Stimulated activated CD4-positive, alpha-beta T cell treated with anti-CD3 and anti-CD28 coated beads, Interleukin-15, amount 100 ng/mL, for 24 hours (primary cell): ENCODE data around the gene GALNT16.
A peak's percentile ranks its signal among the peaks of the same experiment; 100 is the strongest.
"Not testable (repeated sequence)": the region's sequence is repeated elsewhere in the genome, so short reads cannot be mapped to it uniquely, and the experiment has no call there.

Experiments
- DNase-seq: peaks from one replicate; pipeline ENCODE4 v3.0.0-alpha.2; 2020

GALNT16 gene

GRCh38 chr14:69287098-69288010, 27.4 kb downstream of the GALNT16 start:
- no peak for DNase-seq

- no peak for DNase-seq
Measured at GRCh38 chr14:69288011-69288771, 28.2 kb downstream of the GALNT16 start.

DNA sequence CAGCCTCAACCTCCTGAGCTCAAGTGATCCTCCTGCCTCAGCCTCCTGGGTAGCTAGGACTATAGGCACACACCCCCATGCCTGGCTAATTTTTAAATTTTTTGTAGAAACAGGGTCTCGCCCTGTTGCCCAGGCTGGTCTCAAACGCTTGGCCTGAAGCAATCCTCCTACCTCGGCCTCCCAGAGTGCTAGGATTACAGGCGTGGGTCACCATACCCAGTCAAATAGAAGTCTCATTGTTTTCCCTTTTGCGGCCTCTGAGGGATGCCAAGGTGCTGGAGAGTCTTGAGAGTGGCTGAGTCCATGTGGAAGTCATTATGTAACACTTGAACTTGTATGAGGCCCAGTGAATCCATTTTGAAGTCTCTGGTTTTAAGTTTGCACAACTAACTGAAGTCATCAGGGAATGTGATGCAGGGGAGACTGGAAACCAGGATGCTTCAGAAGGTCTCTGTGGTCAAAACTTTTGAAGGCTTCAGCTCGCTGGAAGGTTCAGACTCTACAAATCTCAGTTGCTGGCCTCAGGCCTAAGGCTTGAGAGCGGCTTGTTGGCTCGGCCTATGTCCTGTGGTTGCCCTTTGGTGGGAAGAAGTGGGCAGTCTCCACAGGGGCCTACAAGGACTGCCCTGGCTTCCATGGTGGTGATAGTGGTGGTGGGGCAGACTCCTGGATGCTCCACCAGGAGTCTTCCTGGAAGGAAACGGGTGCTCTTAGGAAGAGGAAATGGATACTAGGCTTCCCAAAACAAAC, 29.2 kb downstream of the GALNT16 start:
- DNase-seq, result no peak

GRCh38 chr14:69289811-69290520, 30.0 kb downstream of the GALNT16 start:
- DNase-seq, result no peak

DNA sequence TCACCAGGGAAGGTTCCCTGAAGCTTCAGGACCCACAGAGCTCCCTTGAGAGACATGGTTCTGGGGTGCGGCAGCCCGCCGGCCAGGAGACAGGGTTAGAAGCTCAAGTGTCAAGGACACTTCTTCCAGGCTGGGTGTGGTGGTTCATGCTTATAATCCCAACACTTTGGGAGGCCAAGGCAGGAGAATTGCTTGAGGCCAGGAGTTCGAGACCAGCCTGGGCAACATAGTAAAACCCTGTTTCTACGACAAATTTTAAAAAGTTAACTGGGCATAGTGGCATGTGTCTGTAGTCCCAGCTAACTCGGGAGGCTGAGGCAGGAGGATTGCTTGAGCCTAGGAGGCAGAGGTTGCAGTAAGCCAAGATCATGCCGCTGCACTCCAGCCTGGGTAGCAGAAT, 30.9 kb downstream of the GALNT16 start:
- not testable (repeated sequence) for DNase-seq

DNA sequence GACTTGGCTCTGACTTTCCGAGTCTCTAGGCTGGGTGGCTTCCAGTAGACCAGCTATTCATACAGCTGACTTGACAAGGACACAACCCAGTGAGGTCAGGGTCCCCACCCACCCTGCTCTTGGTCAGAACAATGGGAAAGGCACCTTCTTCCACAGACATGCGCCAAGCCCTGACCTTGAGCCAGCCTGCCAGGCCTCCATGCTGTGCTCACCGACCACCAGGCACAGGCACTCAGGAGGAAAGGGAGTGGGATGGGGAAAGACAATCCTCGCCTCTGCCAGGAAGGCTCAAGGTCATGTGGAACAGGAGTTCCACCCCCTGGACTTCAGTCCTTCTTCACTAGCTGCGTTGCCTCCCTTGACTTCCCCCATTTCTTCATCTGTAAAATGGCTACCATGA, 31.4 kb downstream of the GALNT16 start:
- no peak for DNase-seq

DNA sequence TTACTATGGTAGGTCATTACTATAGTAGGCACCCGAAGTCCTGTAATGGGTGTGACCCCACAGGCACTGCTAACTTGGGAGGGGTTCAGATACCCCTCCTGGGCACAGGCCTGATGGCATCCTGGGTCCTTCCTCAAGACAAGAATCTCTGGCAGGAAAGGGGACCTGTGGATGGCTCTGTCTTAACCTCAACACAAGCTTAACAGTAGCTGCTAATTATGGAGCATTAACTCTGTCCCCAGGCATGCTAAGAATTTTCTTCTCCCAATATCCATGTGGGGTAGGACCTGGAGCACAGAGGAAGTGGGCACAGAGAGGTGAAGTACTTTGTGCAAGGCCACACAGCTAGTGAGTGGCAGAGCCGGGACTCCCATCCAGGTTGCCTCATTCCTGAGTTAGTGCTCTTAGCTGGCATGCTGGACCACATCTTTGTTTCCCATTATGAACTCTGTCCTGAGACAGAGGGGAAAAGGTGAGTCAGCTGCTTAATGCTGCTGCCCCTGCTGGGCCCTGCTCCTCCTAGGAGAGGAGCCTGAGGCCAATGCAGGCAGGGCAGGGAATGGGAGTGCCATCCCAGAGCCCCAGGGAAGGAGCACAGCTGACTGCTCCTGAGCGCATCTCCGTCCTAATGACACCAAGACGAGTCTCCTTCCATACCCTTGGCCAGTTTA, 32.1 kb downstream of the GALNT16 start:
- DNase-seq, result no peak

GRCh38 chr14:69298131-69299071, 38.4 kb downstream of the GALNT16 start:
- no peak for DNase-seq

- peak; percentile 16 for DNase-seq
Measured at GRCh38 chr14:69299286-69300035, 39.5 kb downstream of the GALNT16 start.

- DNase-seq, result no peak
Measured at GRCh38 chr14:69300601-69301221, 40.8 kb downstream of the GALNT16 start.

- DNase-seq, result no peak
Measured at GRCh38 chr14:69303086-69303485, 43.1 kb downstream of the GALNT16 start.

GRCh38 chr14:69312608-69313007, 52.6 kb downstream of the GALNT16 start:
- DNase-seq, result no peak

DNA sequence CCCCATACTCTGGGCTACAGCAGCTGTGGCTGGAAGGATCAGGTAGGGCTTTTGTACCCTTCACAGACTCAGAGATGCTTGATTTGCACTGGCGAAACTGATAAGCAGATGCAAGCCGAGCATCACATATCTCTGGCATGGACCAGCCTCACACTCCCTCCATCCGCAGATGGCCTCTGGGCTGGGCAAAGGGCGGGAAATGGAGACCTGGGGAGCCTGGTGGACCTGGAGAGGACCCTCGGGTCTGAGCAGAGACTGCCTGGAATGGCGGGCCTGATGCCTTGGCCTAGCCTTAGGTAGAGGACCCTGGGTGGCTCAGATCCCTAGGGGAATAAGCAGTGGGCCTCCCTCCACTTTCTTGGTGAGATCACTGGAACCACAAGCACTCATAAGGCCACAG, 53.2 kb downstream of the GALNT16 start:
- no peak for DNase-seq

- no peak for DNase-seq
Measured at GRCh38 chr14:69314327-69314726, 54.4 kb downstream of the GALNT16 start.

DNA sequence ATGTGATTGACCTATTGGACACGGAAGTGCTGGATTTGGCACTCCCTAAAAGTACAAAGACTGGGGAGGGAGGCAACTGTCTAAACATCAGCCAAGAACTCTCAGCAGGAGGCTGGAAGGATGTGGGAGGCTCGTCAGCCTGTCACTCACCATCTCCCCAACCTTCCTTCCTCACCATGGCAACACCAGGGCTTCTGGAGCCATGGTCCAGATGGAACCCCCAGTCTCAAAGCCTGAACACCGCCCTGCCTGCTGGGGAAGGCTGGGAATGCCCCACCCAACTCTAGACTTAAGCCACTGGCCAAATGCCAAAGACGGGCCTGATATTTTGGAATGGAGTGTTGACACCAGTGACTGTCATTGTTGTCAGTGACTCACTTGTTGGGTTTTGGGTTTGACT, 55.3 kb downstream of the GALNT16 start:
- no peak for DNase-seq

DNA sequence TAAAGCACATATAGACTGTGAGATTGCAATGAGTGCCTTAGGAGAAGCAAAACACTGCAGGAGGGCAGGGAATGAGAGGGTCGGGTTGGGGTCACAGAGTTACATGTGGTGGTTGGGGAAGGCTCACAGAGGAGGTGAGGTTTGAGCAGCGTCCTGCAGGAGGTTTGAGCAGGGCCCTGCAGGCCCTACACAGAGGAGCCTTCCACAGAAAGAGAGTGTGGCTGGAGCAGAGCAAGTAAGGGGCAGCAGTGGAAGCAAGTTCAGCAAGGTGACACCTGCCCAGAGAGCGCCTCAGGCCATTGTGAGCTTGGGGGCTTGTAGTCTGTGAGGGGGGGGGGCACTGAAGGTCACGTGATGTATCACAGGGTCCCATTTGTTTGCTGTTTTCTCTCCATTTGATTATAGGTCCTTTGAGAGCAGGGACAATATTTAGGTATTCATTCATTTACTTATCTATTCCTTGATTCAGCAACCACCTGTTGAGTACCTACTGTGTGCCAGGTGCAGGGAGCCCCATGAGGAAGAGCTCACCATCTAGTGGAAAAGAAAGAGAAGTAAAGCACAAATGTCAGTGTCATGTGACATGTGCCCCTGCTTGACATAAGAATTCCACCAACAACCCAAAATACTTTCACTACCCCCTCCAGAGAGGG, 56.6 kb downstream of the GALNT16 start:
- DNase-seq, result no peak

DNA sequence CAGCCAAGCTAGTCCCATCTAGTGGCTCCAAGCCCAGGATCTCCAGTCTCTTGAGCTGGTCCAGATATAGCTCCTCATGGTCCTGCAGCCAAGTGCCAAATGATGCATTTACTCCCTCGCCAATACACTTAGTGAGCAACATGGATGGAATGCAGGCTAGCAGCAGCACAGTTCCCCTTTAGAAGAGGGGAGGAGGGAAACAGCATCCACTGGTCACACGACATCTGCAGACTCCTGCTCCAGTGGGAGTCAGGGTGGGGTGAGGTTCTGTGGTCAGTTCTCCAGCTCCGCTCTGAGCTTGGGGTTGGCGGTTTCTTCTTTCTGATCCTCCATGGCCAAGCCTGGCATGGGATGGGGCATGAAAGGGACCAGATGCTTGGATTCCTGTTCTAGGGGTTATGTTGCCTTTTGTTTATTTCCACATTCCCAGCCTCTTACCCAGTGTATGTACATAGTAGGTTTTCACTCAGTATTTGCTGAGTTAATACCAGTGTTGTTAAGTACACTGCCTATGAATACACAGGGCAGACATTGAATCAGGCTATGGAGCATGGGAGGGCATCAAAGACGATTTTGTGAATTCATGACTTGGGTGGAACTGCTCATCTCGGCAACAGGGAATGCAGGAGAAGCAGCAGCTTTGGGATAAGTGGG, 57.3 kb downstream of the GALNT16 start:
- DNase-seq, result no peak

DNA sequence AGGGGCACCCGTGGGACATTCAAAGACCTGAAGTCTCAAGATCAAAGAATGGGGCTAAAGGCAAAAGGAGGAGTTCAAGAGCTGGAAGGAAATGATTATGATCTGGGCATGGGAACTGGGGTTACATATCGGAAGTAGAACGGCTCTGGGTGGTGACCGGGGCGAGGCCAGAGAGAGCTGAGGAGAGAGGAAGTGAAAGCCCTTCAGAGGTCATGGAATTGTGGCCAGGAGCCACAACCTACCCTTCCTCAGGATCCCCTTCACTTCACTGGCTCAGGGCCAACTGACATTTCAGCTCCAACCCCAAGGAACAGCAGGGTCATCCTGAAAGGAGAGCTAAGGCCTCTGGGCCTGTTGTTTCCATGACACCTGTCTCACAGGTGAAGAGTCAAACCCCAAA, 57.8 kb downstream of the GALNT16 start:
- DNase-seq, result no peak

- no peak for DNase-seq
Measured at GRCh38 chr14:69318241-69318640, 58.3 kb downstream of the GALNT16 start.
